HG03460 (cell line): ENCODE measurements around the gene MAN1A1.
A peak's percentile ranks its signal among the peaks of the same experiment; 100 is the strongest.
"Not testable (repeated sequence)": the region's sequence is repeated elsewhere in the genome, so short reads cannot be mapped to it uniquely, and the experiment has no call there.

Experiments used
- ATAC-seq: cut with Tn5 transposase; IDR thresholded peaks from one replicate; pipeline ENCODE4 v1.9.1; 2021; ENCODE audit not compliant: unreplicated experiment

MAN1A1 gene

DNA sequence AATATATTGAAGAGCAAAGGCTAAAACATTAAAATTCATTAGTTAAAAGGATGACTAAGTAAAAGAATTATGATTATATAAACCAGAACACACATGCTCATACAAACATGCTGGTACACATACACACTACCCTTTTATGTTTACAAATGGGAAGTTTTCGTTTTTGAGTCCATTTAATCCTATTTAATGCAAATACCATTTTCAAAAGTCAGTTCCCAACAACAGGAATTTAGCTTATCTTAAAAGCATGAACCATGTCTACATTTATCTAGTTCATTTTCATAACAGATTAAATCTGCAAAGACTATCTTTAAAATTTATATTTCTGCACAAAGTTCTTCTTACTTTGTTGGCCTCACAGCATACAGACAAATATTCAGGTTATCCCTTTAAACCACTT, 42.5 kb downstream of the MAN1A1 start:
- ATAC-seq, result no peak

DNA sequence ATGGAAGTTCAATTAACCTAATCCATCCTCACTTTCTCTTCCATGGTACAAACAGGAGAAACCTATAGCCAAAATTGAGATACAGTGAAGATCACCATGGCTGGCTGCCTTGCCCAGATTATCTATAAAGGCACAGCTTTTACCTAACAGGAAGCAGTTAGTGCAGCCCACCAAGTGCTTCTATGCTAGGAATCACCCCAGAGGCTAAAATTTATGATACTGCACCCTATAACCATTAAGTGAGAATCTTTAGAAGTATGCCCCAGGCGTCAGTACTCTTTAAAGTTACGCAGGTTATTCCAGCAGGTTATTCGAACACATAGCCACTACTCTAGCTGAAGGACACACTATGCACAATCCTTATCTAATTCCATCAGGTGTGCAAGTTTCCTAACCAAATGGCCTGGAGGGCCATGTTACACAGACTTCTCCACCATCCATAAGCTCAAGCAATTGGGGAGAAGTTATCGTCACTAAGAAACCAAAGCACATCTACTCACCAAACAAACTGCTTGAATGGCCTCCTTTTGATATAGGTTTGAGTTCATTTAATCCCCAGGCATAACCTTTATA, 43.1 kb downstream of the MAN1A1 start:
- ATAC-seq, result no peak

DNA sequence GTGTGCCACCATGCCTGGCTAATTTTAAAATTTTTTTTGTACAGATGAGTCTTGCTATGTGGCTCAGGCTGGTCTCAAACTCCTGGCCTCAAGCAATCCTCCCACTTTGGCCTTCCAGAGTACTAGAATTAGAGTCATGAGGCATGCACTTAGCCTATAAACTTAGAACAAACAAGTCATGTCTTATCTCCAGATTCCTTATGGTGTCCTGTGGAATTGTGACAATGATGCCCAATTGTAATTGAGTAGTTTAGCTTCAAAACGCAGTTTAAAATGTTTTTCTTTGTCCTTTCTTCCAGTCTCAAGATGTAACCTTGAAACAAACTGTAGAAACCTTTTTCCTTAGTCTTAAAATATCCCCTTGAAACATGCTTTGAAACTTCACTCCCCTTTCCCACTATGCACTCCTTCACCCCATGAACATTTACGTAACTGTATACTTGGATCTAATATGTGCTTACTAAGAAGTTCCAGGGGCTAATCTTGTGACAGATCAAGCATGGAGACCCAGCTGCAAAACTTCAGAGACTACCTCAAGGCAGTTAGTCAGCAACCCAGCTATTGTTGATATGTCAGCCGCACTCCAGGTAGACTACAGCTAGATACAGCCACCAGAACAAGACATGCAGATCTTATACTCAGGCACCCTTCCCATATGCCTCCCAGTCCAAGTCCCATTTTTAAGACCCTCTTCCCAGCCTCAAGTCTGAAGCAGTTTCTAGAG, 46.2 kb downstream of the MAN1A1 start:
- no peak for ATAC-seq

DNA sequence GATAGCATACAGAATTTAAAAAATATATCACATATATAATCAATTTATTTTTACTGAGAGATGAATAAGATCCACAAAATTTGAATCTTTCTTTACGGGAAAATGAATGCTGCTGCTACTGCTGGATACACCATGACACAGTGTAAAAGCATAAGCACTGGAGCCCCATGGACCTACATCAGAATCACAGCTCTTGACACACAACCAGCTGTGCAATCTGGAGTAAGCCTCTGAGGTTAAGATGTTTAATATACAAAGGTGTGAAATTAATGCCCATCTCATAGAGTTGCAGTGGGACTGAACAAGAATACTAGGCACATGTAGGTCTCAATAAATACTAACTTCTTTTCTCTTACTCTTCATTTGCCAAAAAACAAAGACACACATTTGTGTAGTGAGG, 48.1 kb downstream of the MAN1A1 start:
- no peak for ATAC-seq

DNA sequence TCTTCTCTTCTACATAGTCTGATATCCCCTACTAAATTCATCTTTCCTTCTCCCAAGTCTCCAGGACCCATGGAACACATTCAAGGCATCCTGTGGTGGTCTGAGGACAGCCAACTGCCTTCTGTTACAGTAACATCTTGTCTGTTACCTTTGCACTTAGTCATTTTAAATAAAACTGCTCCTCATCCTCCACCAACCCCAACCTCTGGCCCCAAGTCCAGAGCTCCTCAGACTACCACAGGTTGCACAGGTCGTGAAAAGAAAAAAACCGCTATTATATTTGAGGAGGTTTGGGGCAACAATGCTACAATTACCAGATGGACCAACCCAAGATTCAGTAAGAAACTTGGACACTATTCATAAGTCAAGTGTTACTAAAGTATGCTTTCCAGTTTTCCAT, 49.9 kb downstream of the MAN1A1 start:
- no peak for ATAC-seq

- ATAC-seq, result no peak
Measured at GRCh38 chr6:119297049-119297448, 52.5 kb downstream of the MAN1A1 start.

- ATAC-seq, result no peak
Measured at GRCh38 chr6:119296036-119297035, 53.2 kb downstream of the MAN1A1 start.

DNA sequence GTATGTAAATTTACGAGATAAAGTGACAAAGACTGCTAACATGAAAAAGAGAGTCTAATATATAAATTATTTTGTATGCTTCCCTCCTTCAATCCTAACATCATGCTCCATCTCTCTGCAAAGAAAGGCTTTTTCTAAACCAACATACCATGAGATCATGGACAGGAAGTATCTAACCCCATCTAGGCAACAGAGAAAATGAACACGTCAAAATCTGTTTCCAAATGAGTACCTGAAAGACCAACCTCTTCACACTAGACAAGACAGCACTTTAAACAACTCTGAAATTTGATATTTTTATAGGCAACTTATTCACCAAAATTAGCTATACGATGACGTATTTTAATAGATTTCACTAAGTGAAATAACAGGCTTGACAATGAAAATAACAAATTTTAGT, 54.6 kb downstream of the MAN1A1 start:
- peak; percentile 64 for ATAC-seq

GRCh38 chr6:119291060-119291459, 58.5 kb downstream of the MAN1A1 start:
- not testable (repeated sequence) for ATAC-seq

DNA sequence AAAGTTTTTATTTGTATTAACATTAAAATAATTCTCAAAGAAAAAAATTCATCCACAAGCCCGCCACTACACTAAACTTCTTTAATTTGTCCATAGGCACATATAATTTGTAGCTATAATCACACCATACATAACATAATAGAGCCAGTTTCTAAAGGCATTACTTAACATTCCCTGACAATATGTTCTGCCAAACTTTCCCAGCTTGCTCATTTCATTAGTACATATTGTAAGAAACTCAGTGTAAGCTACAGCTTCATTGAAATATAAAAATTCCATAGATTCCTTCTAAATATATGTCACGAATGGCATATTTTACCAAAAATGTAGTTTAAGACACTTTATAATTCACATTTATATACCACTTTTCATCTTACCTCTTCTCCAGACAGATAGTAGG, 59.3 kb downstream of the MAN1A1 start:
- ATAC-seq, result no peak

DNA sequence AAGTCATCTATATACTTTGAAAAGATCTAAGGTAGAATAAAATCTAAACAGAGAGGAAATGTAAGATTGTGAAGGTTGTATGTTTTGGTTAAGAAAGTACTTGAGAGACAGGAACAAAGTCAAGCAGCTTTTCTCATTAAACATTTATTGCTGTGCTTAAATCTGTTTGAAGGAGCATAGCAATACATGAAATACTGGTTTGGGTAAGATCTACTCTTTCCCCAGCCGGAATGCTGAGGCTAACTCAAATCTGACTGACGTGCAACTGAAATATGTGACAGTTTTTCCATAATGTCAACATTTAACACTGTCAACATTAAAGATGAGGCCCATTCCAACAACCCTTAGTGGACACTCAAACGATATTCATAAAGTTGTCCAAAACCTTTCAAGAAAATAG, 59.9 kb downstream of the MAN1A1 start:
- no peak for ATAC-seq

- ATAC-seq, result no peak
Measured at GRCh38 chr6:119285908-119286625, 63.5 kb downstream of the MAN1A1 start.

- ATAC-seq, result no peak
Measured at GRCh38 chr6:119284861-119285521, 64.6 kb downstream of the MAN1A1 start.

GRCh38 chr6:119283979-119284545, 65.5 kb downstream of the MAN1A1 start:
- ATAC-seq, result no peak

GRCh38 chr6:119283214-119283613, 66.3 kb downstream of the MAN1A1 start:
- ATAC-seq, result no peak

DNA sequence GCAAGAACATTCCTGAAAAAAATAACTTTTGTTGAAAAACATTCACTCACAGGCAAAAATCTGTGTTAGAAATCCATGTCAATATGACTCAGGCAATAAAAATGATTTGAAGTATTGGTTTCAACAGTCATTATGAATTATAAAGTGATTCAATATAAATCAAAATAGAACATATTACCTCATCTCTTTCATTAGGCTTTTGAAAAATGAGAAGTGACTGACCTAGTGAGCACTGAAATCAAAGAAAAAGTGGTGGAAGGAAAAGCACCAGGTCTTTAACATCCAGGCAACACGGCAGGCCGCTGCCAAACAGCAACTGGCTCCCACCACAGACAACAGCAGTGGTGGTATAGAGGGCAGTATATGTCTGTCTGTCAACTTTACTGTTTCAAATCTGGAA, 68.9 kb downstream of the MAN1A1 start:
- no peak for ATAC-seq

DNA sequence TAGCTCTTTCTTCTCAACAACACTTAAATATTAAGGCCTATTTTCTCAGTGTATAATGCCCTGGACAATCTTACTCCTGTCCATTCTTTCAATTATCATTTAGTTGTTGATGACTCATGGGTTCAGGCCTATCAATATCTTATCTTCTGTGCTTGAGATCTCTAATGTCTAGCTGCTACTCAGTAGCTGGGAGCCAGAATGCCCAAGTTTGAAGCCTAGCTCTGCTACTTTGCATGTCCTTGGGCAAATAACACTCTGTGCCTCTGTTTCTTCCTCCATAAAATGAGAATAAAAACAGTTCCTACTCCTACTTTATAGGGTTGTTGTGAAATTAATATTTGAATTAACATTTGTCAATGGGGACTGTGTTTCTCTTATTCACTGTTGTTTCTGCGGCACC, 69.5 kb downstream of the MAN1A1 start:
- no peak for ATAC-seq

- no peak for ATAC-seq
Measured at GRCh38 chr6:119278625-119279024, 70.9 kb downstream of the MAN1A1 start.

DNA sequence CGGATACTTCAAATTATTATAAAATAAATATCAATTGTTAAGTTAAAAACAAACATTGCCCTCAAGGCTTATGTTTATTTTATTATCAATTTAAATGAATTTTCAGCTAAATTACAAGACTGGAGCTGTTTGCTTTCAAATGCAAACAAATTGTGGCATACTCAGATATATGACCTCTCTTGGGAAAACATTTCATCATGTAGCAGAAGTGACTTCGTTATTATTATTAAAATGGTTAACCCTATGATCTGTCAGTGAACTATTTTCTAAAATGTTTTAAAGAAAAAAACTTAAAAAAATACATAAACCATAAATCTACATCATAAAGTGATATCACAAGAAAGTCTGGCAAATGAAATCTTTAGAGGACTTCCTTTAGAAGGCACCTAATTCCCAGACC, 72.5 kb downstream of the MAN1A1 start:
- no peak for ATAC-seq

- no peak for ATAC-seq
Measured at GRCh38 chr6:119276211-119276610, 73.3 kb downstream of the MAN1A1 start.
